Measurements from ENCODE around the gene CENATAC. TPM values are rescaled to one million over a fixed set of nuclear protein-coding genes. Genes with fewer than 3 reads are reported as not detected.

CENATAC gene
- total and polyA plus RNA-seq, 9 of the 15 experiments (the other 6 are each of a cell fraction or from before 2014, with no cell fraction given) = 2.4 to 25.5 (median 13.7) TPM

DNA sequence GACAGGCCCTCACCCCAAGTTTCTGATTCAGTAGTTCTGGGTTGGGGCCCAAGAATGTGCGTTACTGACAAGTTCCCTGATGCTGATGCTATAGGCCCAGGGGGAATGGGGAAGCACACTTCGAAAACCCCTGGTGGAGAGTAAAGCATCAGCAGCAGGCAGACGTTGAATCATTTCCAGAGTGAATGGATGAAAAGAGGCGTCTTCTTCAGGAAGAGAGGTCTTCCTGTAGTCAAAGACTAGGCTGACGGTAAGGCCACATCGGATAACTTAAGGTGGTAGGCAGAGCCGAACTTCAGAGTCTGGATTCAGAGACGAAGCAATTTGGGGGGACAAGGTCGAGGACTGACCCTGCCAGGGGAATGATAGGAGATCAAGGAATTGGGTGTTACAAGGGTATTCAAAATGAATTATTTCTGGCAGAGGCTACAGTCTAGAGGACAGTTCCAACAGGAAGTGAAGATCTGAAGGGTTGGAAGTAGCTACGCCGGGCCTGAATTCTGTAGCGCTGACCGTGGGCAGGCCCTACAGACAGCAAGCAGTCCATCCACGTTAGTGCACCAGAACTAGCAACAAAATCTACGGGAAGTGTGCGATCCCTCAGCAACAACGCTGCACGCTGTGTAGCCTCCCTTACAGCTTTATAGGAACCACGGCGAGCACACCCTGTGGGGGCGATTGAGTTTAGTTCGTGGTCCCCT is 862 bp upstream of the CENATAC start (continued):
- TF ChIP-seq, protein P1, sequence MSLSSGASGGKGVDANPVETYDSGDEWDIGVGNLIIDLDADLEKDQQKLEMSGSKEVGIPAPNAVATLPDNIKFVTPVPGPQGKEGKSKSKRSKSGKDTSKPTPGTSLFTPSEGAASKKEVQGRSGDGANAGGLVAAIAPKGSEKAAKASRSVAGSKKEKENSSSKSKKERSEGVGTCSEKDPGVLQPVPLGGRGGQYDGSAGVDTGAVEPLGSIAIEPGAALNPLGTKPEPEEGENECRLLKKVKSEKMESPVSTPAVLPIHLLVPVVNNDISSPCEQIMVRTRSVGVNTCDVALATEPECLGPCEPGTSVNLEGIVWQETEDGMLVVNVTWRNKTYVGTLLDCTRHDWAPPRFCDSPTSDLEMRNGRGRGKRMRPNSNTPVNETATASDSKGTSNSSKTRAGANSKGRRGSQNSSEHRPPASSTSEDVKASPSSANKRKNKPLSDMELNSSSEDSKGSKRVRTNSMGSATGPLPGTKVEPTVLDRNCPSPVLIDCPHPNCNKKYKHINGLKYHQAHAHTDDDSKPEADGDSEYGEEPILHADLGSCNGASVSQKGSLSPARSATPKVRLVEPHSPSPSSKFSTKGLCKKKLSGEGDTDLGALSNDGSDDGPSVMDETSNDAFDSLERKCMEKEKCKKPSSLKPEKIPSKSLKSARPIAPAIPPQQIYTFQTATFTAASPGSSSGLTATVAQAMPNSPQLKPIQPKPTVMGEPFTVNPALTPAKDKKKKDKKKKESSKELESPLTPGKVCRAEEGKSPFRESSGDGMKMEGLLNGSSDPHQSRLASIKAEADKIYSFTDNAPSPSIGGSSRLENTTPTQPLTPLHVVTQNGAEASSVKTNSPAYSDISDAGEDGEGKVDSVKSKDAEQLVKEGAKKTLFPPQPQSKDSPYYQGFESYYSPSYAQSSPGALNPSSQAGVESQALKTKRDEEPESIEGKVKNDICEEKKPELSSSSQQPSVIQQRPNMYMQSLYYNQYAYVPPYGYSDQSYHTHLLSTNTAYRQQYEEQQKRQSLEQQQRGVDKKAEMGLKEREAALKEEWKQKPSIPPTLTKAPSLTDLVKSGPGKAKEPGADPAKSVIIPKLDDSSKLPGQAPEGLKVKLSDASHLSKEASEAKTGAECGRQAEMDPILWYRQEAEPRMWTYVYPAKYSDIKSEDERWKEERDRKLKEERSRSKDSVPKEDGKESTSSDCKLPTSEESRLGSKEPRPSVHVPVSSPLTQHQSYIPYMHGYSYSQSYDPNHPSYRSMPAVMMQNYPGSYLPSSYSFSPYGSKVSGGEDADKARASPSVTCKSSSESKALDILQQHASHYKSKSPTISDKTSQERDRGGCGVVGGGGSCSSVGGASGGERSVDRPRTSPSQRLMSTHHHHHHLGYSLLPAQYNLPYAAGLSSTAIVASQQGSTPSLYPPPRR (CRISPR knock-in tag; IDR thresholded peaks at IDR 0.05; ENCODE audit: borderline replicate concordance) = no peak
- TF ChIP-seq, protein P2, sequence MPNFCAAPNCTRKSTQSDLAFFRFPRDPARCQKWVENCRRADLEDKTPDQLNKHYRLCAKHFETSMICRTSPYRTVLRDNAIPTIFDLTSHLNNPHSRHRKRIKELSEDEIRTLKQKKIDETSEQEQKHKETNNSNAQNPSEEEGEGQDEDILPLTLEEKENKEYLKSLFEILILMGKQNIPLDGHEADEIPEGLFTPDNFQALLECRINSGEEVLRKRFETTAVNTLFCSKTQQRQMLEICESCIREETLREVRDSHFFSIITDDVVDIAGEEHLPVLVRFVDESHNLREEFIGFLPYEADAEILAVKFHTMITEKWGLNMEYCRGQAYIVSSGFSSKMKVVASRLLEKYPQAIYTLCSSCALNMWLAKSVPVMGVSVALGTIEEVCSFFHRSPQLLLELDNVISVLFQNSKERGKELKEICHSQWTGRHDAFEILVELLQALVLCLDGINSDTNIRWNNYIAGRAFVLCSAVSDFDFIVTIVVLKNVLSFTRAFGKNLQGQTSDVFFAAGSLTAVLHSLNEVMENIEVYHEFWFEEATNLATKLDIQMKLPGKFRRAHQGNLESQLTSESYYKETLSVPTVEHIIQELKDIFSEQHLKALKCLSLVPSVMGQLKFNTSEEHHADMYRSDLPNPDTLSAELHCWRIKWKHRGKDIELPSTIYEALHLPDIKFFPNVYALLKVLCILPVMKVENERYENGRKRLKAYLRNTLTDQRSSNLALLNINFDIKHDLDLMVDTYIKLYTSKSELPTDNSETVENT (CRISPR knock-in tag; IDR thresholded peaks at IDR 0.05) = no peak
- TF ChIP-seq PHTF2 (CRISPR knock-in tag; IDR thresholded peaks at IDR 0.05) (no peak), TRIM24 (IDR thresholded peaks at IDR 0.05) (no peak), ZNF384 (IDR thresholded peaks at IDR 0.05; ENCODE audit: low read depth, low read length) (0 out of 2 replicates have a peak, but pooled peaks have one; percentile 7), MEIS2 (IDR thresholded peaks at IDR 0.05; ENCODE audit: partially characterized antibody) (peak; percentile 13), TRIM28 (IDR thresholded peaks at IDR 0.05) (peak; percentile 37; the same call in 1 of the 2 replicates), POLR3G (IDR thresholded peaks at IDR 0.05; ENCODE audit: extremely low read depth, insufficient read length, insufficient replicate concordance) (no peak)
- TF ChIP-seq, protein P3, sequence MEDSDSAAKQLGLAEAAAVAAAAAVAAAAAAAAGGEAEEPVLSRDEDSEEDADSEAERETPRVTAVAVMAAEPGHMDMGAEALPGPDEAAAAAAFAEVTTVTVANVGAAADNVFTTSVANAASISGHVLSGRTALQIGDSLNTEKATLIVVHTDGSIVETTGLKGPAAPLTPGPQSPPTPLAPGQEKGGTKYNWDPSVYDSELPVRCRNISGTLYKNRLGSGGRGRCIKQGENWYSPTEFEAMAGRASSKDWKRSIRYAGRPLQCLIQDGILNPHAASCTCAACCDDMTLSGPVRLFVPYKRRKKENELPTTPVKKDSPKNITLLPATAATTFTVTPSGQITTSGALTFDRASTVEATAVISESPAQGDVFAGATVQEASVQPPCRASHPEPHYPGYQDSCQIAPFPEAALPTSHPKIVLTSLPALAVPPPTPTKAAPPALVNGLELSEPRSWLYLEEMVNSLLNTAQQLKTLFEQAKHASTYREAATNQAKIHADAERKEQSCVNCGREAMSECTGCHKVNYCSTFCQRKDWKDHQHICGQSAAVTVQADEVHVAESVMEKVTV (CRISPR knock-in tag; IDR thresholded peaks at IDR 0.05) = no peak
- TF ChIP-seq, protein P4, sequence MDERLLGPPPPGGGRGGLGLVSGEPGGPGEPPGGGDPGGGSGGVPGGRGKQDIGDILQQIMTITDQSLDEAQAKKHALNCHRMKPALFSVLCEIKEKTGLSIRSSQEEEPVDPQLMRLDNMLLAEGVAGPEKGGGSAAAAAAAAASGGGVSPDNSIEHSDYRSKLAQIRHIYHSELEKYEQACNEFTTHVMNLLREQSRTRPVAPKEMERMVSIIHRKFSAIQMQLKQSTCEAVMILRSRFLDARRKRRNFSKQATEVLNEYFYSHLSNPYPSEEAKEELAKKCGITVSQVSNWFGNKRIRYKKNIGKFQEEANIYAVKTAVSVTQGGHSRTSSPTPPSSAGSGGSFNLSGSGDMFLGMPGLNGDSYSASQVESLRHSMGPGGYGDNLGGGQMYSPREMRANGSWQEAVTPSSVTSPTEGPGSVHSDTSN (CRISPR knock-in tag; IDR thresholded peaks at IDR 0.05; ENCODE audit: low read depth) = no peak
- TF ChIP-seq, protein P4 (tag; conservative IDR thresholded peaks at IDR 0.05; ENCODE audit: low read depth) = 0 out of 2 replicates have a peak, but pooled peaks have one; percentile 12
